Caki2 (cell line): ENCODE data around the gene BID. TPM values are rescaled to one million over a fixed set of nuclear protein-coding genes. Genes with fewer than 3 reads are reported as not detected.
A peak's percentile ranks its signal among the peaks of the same experiment; 100 is the strongest.
"Not testable (repeated sequence)": the region's sequence is repeated elsewhere in the genome, so short reads cannot be mapped to it uniquely, and the experiment has no call there.

Experiments used
- DNase-seq: peaks from one replicate; pipeline ENCODE4 v3.0.0-alpha.2; 2015; ENCODE audit warnings: low read depth
- in situ Hi-C: cut with HindIII; loops from 2 replicates; pipeline ENCODE4 v1.10.0; 2016; ENCODE audit warnings: low sequenced_read_pairs, low pct_unique_long_range_greater_than_20kb, mixed read lengths
- total RNA-seq: library from RNA; depleted of rRNA; stranded (reverse); fragments of >200 nt; shearing (Covaris generic); gene quantifications from 2 replicates; pipeline ENCODE4 v1.2.3, GENCODE V29; 2014; ENCODE audit warnings: low replicate concordance

Gene BID
- total RNA-seq, 1 experiment from 2014 or later: 198 TPM

DNA sequence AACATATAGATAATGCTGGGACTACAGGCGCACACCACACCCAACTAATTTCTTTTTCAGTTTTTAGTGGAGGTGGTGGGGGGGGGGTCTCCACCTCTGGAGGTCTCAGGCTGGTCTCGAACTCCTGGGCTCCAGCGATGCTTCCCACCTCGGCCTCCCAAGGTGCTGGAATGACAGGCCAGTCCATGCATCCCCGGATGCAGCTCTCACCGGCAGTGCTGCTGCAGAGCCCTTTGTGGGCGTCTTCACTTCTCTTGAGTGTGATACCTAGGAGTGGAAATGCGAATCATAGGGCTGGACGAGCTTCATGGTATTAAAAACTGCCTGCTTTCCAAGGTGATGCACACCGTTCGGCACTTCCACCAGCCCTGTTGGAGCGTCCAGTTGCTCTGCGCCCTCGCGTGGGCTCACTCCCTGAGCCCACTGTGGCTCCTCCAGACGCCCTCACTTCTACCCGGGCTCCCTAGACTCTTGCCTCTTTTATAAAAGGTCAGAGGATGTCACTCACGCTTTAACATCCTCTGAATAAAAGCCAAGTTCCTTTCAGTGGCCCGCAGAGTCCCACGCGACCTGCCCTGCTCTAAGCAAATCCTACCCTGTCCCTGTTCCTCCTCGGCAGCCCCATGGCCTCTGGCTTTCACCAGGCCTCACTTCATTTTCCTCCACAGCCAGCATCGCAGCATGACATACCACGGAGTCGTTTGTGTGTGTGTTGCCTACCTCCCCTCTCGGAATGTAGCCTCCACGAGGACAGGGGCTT is 837 bp upstream of the BID start:
- in situ Hi-C loops: no loop called here
- DNase-seq: no peak

DNA sequence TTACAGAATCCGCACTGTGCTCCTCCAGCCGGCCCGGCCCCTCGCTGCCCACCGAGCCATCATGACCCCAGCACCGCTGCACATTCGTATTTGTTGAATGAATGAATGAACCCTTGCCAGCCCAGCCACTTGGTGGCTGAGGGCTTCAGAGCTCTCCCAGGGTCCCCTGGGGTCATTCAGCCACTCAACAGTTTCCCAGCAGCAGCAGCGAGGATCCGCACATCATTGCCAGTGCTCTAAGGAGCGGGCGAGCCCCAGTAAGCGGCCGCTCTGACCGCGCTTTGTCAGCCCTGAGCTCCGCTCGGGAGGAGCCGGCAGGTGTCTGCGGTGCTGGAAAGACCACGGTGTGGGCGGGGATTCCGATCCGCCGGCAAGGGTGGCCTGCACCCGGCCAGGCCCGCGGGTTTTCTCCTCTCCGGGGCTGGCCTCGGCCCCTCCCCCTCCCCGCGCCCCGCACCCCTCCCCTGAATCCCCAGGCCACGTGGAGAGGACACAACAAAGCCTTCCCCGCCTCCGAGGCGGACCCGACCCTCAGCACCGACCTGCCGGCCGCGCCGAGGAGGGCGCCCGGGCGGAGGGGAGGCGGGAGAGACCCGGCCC is 563 bp downstream of the BID start:
- in situ Hi-C loops: no loop called here
- DNase-seq: peak; percentile 32

DNA sequence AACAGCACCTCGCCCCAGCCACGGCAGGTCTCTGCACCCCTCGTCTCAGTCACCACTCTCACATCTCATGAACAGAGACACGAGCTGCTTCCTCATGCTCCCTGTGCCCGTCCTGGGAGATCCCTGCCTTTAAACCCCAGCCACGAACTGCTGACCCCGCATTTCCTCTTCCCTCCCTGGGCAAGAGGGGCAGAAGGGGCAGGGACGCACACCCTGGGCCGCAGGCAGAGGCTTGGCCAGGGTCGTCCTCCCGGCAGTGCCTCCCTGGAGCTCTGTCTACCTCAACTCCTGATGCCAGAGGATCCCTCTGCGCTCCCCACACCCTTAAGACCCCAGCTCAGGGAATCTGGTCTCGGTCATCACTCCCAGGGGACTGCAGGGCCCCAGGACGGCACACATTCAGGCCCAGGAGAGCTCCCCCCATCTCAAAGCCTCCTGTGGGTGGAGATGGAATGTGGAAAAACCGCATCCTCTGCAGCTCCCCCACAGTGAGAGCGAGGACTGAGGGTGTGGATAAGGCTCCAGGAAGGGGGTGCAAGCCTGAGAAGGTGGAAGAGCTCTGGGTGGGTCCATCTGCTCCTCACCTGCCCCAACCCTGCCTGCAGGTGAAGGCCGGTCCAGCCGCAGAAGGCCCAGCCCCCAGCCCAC is 1.2 kb downstream of the BID start:
- in situ Hi-C loops: no loop called here
- DNase-seq: no peak

DNA sequence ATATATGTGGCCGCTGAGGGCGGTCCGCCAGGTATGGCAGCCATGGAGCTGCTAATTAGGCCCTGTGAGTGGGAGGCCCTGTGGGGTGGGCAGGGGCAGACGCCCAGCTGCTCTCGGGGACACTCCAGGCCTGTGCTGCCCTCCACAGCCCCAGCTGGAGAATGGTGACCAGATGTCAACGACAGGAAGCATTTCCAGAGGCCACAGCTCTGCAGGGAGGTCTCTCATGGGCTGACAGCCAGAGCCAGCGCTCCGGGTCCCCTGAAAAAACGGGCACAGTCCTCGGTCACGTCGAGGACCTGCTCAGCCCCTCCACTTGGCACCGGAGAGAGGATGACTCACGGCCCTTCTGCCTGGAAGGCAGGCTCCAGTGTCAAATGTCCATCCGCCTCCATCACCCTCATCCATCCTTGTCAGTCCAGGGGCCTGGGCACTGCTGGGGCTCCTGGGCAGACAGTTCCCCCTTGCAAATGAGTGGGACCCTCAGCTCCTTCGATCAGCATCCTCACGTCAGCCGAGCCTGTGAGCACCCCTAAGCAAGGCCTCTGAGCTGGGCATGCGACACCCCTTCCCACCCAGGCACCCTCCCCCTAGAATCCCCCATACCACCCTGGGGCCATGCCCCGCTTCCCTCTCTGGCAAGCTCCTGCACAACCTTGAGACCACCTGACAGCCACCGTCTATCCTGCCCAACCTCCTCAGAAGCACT is 1.9 kb downstream of the BID start:
- DNase-seq: peak; percentile 38
- in situ Hi-C loops: no loop called here

DNA sequence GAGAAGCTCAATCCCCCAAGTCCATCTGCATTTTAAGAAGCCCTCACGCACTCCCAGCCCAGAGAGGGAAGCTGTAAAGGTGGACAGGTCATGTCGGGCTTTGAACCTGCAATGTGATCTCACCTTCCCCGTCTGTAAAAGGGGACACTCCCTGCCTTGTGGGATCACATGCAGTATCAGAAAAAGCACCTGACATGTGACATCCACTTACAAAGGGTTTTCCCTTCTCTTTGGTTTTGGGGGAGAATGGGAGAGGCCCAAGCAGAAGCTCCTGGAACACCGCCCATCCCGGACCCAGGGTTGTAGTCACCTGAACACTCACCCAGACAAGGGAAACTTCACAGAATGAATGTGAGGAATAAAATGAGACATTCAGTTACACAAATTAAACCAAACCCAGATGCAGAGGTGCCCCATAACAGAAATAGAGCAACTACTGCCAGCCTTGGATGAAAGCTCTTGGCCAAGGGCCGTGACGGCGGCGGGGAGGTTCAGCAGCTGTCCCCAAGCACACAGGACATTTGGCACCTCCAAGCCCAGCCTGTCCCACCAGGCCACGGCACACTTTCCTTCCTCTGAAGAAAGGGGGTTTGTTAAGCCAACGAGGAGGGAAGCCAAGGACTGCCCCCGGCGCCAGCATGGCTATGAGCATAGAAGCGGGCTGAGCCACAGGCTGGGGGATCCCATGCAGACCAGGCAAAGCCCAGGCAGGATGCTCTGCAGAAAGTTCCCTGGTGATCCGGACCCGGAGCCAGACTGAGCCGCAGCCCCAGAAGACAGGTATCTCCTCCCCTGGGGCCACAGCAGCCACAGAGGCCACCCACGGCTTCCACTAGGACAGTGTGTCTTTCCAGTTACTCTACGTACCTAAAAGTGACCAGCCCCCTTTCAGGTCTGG is 3.8 kb downstream of the BID start:
- DNase-seq: no peak
- in situ Hi-C loops: no loop called here

DNA sequence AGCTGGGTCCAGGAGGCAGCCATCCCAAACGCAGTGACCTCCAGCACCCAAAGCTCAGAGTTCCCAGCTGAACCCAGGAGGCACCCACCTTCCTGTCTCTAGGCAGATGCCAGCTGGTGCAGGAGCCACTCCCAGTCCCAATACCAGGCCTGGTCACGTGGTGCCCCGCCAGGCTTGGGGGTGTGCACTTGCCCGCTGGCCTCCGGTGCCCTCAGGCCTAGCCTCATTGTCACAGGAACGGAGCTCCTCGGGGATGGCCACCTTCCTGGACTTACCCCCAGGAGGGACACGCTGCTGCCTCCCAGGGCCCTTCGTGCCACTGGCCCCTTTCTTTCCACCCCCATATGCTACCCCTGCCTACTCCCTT is 4.6 kb downstream of the BID start:
- no peak for DNase-seq
- in situ Hi-C loops: no loop called here

DNA sequence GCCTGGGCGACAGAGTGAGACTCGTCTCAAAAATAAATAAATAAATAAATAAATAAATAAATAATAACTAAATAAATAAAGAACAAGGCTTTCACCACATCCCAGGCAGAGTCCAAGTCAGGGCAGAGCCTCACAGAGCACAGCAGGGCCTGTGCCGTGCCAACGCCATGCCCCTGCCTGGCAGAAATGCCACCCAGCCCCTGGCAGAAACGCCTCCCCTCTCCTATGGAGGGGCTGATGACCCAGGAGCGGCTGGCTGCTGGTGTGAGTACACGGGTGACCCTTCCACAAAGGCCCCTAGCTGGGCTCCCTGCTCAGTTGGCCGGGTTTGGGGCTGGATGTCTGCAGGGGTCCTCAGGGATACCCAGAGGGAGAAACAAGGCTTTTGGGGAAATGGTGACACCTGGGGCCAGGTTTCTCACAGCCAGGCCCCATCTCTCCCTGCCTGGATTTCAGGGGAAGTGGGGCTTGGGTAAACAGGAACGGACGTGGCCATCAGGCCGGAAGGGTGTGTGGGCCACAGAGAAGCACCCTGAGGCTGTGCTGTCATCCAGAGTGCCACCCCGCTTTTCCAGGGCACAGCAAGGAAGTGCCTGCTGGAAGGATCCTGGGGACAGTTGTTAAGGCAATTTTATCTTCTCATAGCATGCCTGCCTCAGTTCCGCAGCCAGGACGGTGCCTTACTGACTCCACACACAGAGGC is 5.1 kb downstream of the BID start:
- DNase-seq: no peak
- in situ Hi-C loops: no loop called here

DNA sequence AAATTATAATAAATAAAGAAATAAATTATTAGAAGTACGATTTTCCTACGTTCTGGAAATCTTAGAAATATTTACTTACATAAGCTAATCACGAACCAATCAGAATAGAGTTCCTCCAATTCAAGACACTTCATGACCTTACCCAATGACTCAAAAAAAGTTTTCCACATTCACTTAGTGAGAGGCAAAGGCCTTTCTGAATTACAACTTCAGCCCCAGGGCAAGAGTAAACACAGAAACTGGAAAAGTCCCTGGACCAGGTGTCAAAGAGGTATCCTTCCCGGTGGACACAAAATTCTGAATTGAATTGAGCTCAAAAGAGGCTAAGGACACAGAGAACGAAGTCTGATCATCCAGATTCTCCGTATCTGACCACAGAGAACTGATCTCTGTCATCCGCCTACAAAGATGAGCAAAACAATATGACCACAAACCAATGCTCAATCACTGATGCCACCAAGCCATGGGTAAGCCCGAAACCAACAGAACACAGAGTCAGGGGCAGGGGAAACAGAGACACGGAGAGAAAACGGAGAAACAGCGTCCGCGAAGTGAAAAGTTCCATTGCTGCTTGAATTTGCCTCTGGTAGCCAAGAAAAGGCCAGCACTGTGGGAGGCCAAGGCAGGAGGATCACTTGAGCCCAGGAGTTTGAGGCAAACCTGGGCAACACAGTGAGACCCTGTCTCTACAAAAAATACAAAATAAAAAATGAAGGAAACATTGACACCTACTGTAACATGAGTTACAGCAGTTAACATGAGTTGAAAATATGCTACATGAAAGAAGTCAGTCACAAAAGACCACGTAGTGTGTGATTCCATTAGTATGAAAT is 6.8 kb downstream of the BID start:
- DNase-seq: no peak
- in situ Hi-C loops: no loop called here

DNA sequence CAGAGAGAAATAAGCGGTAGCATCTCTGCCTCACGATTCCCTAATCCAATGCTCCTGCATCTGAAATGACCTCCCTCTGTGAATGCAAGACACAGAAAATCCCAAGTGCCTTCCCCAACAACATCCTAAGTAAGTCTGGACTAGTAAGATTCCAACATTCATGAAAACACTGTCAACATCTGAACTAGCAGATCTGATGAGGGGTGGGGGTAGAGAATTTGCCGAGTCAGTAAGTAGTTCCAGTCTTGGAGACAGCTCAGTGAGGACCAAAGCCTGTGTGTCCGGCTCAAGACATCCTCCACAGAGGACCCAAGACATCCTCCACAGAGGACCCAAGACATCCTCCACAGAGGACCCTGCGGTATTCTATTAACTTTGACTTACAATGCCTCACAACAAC is 9.4 kb downstream of the BID start:
- in situ Hi-C loops, DNase-seq: not testable (repeated sequence)

DNA sequence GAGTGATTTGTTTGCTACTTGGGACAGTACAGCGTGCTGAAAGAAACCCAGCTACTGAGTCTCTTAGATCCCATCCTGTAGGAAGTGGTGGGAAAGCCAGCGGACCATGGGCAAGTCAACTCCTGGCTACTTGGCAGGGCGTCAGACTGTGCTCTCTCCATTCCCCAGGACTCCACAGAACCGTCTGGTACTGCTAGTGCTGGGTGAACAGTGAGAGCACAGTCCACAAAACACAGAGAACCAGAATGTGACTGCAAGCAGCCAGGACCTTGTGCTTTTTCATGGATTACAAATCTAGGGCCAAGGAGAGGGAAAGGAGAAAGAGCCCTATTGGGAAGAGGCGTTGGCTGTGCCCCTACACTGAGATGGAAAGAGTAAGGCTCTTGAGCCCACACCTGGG is 10.2 kb downstream of the BID start:
- in situ Hi-C loops: no loop called here
- no peak for DNase-seq

DNA sequence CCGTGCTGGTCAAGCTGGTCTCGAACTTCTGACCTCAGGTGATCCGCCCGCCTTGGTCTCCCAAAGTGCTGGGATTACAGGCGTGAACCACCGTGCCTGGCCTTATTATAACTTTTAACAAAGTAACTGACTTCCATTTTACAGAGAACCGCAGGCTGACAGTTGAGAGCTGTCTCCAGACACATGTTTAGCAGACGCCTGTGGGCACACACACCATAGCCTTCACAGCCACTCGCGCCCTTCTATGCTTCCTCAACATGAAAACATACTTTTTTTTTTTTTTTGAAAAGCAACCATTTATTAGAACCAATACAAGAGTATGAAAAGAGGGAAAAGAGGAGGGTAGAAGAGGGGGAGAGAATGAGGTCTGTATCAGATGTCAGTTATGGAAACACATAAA is 10.8 kb downstream of the BID start:
- DNase-seq, in situ Hi-C loops: not testable (repeated sequence)

DNA sequence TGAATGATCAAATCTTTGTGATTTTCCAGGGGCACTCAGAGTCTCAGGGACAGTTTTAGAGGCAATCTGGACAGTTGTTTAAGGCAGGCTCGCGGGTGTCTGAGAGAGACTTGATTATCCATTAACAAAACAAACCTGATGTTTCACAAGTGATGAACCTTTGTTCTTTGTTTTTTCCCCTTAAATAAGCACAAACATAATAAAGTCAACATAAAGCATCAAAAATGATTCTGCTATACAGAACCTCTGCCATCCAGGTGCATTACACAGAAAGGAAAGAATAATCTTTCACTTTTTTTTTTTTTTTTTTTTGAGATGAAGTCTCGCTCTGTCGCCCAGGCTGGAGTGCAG is 13.2 kb downstream of the BID start:
- in situ Hi-C loops: no loop called here
- no peak for DNase-seq

DNA sequence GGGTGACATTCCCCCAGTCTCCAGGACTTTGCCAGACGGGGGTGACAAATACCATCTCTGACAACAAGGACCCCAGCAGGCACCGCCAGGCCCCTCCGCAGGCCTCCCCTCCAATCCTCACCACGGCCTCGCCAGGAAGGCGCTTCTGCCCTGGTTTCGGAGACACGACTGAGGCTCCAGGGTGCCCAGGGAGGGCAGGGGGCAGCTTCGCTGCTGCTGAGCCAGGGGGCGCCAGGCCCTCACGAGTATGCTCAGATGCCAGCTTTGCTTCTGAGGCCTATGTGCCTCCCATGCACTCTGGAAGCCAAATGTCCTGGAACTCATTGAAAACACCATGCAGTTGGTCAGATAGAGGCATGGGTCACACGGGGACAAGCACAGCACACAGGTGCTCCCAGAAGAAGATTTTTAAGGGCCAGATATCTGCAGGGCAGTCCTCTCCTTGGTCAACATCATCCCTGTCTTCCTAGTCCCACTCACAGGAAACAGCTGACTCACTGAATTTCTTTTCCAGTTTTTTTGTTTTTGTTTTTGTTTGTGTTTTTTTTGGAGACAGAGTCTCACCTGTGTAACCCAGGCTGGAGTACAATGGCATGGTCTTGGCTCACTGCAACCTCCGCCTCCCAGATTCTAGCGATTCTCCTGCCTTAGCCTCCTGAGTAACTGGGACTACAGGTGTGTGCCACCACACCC is 19.9 kb downstream of the BID start:
- in situ Hi-C loops: no loop called here
- no peak for DNase-seq

DNA sequence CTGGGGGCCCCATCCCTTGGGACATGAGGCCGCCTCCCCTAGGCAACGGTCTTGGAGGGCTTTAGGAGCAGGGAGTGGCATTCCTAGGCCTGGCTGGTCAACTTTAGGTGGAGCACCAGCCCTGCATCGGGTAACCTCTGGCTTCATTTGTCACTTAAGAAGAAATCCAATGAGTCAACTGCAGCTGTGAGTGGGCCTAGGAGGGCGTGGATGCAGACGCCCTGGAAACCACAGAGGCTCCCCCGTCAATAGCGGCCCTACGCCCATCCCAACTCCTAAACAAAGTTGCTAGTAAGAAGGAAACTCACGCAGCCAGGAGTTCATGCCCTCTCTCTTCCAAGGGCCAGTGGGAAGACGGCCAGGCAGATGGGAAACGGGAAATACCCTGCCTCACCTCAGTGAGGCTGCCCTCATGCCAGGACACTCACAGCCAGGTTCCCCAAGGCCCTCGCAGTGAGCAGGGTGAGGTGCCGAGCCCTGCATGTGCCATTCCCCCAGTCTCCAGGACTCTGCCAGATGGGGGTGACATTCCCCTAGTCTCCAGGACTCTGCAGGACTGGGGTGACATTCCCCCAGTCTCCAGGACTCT is 20.8 kb downstream of the BID start:
- peak; percentile 68 for DNase-seq
- in situ Hi-C loops: no loop called here

DNA sequence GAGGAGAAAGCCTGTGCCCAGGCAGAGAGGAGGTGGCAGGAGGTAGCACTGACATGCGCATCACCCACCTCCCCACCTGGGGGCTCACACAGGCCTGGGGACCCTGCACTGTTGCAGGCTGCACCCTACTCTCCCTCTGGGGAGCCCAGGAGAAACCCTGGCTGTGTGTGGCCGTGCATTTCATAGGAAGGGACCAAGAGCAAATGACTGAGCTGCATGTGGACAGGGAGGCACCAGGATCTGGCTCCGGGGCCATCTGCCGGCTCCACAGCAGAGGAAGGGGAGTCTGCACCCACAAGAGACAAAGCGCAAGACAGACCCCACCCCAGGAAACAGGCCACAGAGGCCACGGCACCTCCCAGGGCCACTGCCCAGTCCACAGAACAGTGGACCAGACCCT is 22.7 kb downstream of the BID start:
- in situ Hi-C loops: no loop called here
- DNase-seq: no peak
